Keratinocyte (primary cell): ENCODE measurements around the gene CUBN.

ENCODE experiments used
- CTCF ChIP-seq, 3 experiments: IDR thresholded peaks in 1 of 3; conservative IDR thresholded peaks in 1 of 3; optimal IDR thresholded peaks in 1 of 3; 2 replicates in 2 of 3; 3 replicates in 1 of 3; pipeline versions ENCODE3 to v1.5.1; 2011; ENCODE audit warnings: low read length in 3 of 3, mild to moderate bottlenecking in 3 of 3, moderate library complexity in 2 of 3, control low read depth in 1 of 3, inconsistent platforms in 1 of 3; ENCODE audit not compliant: insufficient read depth in 2 of 3; ENCODE audit errors: extremely low read depth in 1 of 3
- EZH2 ChIP-seq: IDR thresholded peaks from one replicate; pipeline ENCODE4 v1.6.1; 2012; ENCODE audit warnings: inconsistent platforms, mild to moderate bottlenecking, low read length, moderate library complexity

GRCh38 chr10:17033529-17034260 is 95.9 kb downstream of the CUBN start:
- TF ChIP-seq CTCF (optimal IDR thresholded peaks at IDR 0.05 in 1 of 3, IDR thresholded peaks at IDR 0.05 in 1 of 3, conservative IDR thresholded peaks at IDR 0.05 in 1 of 3; ENCODE audit: extremely low read depth in 1 of 3, insufficient read depth in 2 of 3, low read length in 3 of 3) (no peak), EZH2 (no peak)
